Measurements from ENCODE around the gene LBHD1.

The LBHD1 gene

GRCh38 chr11:62667460-62667859 lies 4.6 kb downstream of the LBHD1 start:
- H3K4me3 ChIP-seq (ENCODE audit: low read length) = no peak overlapping the region; the same call in 1 of the 2 replicates
- no peak for DNase-seq (ENCODE audit: low read depth)
- TF ChIP-seq CTCF (conservative IDR thresholded peaks at IDR 0.05; ENCODE audit: low read length) = no peak

GRCh38 chr11:62666259-62666926 lies 5.7 kb downstream of the LBHD1 start:
- TF ChIP-seq CTCF (conservative IDR thresholded peaks at IDR 0.05; ENCODE audit: low read length) = no peak
- H3K4me3 ChIP-seq (ENCODE audit: low read length) = peak overlapping the region; percentile 93
- no peak for DNase-seq (ENCODE audit: low read depth)

DNA sequence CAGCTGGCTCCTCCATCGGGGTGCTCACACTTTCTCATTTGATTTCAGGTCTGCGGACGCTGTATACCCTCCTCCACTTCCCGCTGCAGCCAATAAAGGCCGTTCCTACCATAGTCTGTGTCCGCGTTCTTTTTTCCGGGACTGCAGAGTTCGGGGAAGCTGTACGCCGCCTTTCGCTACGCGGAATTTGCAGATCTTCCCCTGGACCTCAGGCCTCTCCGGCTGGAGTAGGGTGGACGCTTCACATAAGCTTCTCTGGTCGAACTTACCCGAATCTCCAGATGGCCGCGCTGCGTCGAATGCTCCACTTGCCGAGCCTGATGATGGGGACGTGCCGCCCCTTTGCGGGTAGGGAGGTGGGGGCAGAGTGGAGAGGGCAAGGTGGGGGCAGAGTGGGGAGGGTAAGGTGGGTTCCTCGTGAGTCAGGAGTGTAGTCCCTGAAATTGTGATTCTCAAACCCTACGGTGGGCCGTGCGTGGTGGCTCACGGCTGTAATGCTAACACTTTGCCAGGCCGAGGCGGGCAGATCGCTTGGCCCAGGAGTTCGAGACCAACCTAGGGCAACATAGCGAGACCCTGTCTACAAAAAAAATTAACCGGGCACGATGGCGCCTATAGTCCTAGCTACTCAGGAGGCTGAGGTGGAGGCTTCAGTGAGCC lies 6.3 kb downstream of the LBHD1 start:
- DNase-seq (ENCODE audit: low read depth) = peak; percentile 65

DNA sequence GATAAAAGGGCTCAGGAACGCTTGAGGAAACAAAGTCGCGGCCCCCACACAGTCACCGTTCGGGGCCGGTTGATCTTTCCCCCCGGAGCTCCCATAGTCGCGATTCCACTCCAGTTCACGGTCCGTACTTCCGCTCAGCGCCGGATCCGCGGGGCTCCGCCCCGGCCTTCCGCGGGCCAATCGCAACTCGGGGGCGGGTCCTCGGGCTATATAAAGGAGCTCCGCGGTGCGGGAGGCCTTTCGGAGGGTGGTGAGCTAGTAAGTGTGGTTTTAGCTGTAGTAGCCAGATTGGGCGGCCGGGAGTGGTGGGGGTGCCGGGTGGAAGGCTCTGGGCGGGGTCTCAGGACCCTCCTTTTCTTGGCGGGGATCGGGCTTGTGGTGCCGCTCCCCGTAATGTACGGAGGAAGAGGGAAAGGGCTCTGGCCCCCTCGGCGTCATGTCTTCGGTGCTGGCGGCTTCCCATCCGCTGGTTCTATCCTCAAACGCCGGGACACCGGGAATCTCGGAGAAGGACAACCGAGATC lies 6.9 kb downstream of the LBHD1 start, which contains the start of the genes C11orf98 and CSKMT:
Gene C11orf98 (minus strand): TSS at position 136 of the 524 bp plus-strand sequence. CDS start 41 bp downstream, at position 95.
Gene CSKMT (plus strand): TSS at position 238 of the 524 bp plus-strand sequence. CDS start 568 bp downstream, outside the sequence.
- DNase-seq (ENCODE audit: low read depth) = peak; percentile 91
- H3K4me3 ChIP-seq (ENCODE audit: low read length) = peak within 1 kb of the TSS; percentile 93
- TF ChIP-seq CTCF (conservative IDR thresholded peaks at IDR 0.05; ENCODE audit: low read length) = no peak

More for the DNA sequence above, 6.3 kb downstream of the LBHD1 start:
- TF ChIP-seq CTCF (conservative IDR thresholded peaks at IDR 0.05; ENCODE audit: low read length) = no peak
- H3K4me3 ChIP-seq (ENCODE audit: low read length) = peak overlapping the region; percentile 93

- peak; percentile 30 for DNase-seq (ENCODE audit: low read depth)
- peak overlapping the region; percentile 93 for H3K4me3 ChIP-seq (ENCODE audit: low read length)
- no peak for TF ChIP-seq CTCF (conservative IDR thresholded peaks at IDR 0.05; ENCODE audit: low read length)
These were observed 7.5 kb downstream of the LBHD1 start for GRCh38 chr11:62664405-62665074.

DNA sequence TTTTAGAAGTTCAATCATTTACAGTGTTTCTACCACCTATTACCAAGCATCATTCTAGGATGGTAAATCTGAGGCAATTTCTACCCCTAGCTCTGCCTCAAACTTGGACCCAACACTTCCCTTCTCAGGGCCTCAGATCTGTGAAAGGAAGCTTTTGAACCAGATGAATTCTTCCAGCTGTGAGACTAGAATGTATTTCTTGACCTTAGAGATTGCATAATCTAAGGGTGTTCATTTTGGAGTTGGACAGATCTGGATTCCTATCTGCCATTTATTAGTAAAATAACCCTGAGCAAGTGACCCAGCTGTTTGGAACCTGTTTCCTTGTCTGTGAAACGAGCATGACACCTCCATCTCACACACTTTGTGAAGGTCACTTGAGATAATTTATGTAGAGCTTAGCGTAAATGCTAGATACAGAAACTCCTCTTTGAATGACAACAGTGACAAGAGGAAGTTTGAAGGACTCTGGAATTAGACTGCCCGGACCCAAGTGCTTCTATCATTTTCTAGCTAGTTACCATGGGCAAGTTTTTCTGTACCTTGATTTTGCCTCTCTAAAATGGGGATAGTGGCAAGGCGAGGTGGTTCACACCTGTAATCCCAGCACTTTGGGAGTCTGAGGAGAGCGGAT lies 15.2 kb downstream of the LBHD1 start:
- no peak for TF ChIP-seq CTCF (conservative IDR thresholded peaks at IDR 0.05; ENCODE audit: low read length)

More for the DNA sequence above, 15.2 kb downstream of the LBHD1 start:
- no peak overlapping the region for H3K4me3 ChIP-seq (ENCODE audit: low read length)
- DNase-seq (ENCODE audit: low read depth) = no peak

All from AG10803 (cell line).